C4-2B (cell line): ENCODE results near the gene HOXA7.

ENCODE experiments used
- ZFX ChIP-seq: fragments of 450-650 bp; IDR thresholded peaks from 2 replicates; pipeline ENCODE4 v1.6.1; 2017
- TF ChIP-seq, protein P1 (sequence below): fragments of 450-650 bp; conservative IDR thresholded peaks from 2 replicates; pipeline ENCODE4 v1.5.1; 2017; ENCODE audit warnings: mild to moderate bottlenecking

GRCh38 chr7:27179030-27179429 lies 22.6 kb upstream of the HOXA7 start:
- TF ChIP-seq, protein P1, sequence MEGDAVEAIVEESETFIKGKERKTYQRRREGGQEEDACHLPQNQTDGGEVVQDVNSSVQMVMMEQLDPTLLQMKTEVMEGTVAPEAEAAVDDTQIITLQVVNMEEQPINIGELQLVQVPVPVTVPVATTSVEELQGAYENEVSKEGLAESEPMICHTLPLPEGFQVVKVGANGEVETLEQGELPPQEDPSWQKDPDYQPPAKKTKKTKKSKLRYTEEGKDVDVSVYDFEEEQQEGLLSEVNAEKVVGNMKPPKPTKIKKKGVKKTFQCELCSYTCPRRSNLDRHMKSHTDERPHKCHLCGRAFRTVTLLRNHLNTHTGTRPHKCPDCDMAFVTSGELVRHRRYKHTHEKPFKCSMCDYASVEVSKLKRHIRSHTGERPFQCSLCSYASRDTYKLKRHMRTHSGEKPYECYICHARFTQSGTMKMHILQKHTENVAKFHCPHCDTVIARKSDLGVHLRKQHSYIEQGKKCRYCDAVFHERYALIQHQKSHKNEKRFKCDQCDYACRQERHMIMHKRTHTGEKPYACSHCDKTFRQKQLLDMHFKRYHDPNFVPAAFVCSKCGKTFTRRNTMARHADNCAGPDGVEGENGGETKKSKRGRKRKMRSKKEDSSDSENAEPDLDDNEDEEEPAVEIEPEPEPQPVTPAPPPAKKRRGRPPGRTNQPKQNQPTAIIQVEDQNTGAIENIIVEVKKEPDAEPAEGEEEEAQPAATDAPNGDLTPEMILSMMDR = no peak
- no peak for TF ChIP-seq ZFX
